NCI-H187 (cell line): ENCODE measurements around the gene SLC49A3.

Experiments used
- DNase-seq, 2 experiments: peaks; one replicate each; lab custom pipeline; 2025; lab: John Stamatoyannopoulos, UW

The SLC49A3 gene

DNA sequence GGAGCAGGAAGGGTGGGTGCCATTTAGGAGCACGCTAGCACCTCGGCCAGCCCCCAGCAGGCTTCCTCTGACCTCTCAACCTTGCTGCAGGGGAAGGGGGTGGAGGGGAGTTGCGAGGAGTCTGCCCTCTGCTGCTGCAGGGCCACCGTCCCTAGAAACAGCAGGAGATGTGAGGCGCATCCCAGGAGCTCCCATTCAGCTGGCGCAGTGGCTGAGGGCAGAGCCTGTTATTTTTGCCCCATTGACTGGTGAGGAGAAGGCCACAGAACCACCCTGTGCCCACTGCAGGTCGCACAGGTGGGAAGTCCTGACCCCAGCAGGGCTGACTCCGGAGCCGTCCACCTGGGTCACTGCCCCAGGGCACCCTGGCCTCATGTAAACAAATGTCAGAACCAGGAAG lies 55.5 kb downstream of the SLC49A3 start:
- DNase-seq, result no peak

DNA sequence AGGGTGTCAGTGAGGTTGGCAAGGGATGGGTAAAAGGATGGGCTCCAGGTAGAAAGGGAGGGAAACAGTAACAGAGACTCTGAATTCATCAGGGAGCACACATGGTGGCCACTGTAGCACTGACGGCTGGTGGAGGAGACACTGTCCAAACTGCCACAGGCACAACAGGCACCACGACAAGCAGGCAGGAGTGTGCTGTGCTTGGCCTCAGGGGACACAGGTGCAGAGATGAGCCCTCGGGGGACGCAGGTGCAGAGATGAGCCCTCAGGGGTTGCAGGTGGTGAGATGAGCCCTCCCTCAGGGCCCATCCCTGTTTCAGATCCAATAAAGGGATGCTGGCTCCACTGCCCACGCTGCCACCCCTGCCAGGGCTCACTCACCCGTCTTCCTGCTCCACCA lies 56.0 kb downstream of the SLC49A3 start:
- no peak for DNase-seq

GRCh38 chr4:632196-632790 lies 56.7 kb downstream of the SLC49A3 start:
- no peak for DNase-seq
